ENCODE data around the gene BANK1.

GRCh38 chr4:102031406-102031805 lies 240.9 kb downstream of the BANK1 start:
- TF ChIP-seq EZH2phosphoT487 (IDR thresholded peaks at IDR 0.05; ENCODE audit: borderline replicate concordance, low read depth) = no peak
- no peak for TF ChIP-seq CTCF (IDR thresholded peaks at IDR 0.05)
